Activated naive CD4-positive, alpha-beta T cell treated with anti-CD3 and anti-CD28 coated beads, Interleukin-2, amount 10 ng/mL, durations not matched to agents 7 days and 5 days (primary cell): ENCODE results near the gene GHRHR.

Source experiments
- CTCF ChIA-PET: fragments of 350-600 bp; sonication (Branson Sonifier 250); formaldehyde crosslinking; loops from one replicate; lab custom pipeline; 2021; ENCODE audit warnings: antibody characterized with exemption; lab: Charles Lee
- DNase-seq: peaks from one replicate; pipeline ENCODE4 v3.0.0-alpha.2; 2020
- H3K27ac Mint-ChIP-seq: one replicate; pipeline ENCODE4 v1.8.0; 2021; ENCODE audit warnings: mild to moderate bottlenecking, moderate library complexity, mixed read lengths
- H3K27me3 Mint-ChIP-seq: one replicate; pipeline ENCODE4 v1.8.0; 2021; ENCODE audit warnings: mild to moderate bottlenecking, mixed read lengths
- H3K36me3 Mint-ChIP-seq: one replicate; pipeline ENCODE4 v1.8.0; 2021; ENCODE audit warnings: mixed read lengths
- H3K4me1 Mint-ChIP-seq: one replicate; pipeline ENCODE4 v1.8.0; 2021; ENCODE audit warnings: mixed read lengths
- H3K4me3 Mint-ChIP-seq: one replicate; pipeline ENCODE4 v1.8.0; 2021; ENCODE audit warnings: mild to moderate bottlenecking, moderate library complexity, mixed read lengths
- H3K9me3 Mint-ChIP-seq: one replicate; pipeline ENCODE4 v1.8.0; 2021; ENCODE audit warnings: mixed read lengths

GHRHR gene

GRCh38 chr7:30987936-30988335, 24.2 kb downstream of the GHRHR start:
- Mint-ChIP-seq H3K4me3 (no peak overlapping the region), H3K27me3 (peaks cover 40% of the 10 kb centered on the region), H3K36me3 (no peaks in the 10 kb centered on the region), H3K27ac (no peak overlapping the region), H3K9me3 (no peaks in the 10 kb centered on the region), H3K4me1 (peaks cover 12% of the 10 kb centered on the region)
- CTCF ChIA-PET, result interaction anchor here (0.6 to 1.2 kb wide), 2 partner anchors 135 to 163 kb away, joined by 3 read pairs; no protein-coding TSS in a partner anchor
- DNase-seq, result no peak

- Mint-ChIP-seq H3K4me1 (peaks cover 12% of the 10 kb centered on the region), H3K9me3 (peaks cover 2% of the 10 kb centered on the region), H3K36me3 (no peaks in the 10 kb centered on the region), H3K4me3 (no peak overlapping the region), H3K27me3 (peaks cover 38% of the 10 kb centered on the region), H3K27ac (peak overlapping the region; percentile 42)
- CTCF ChIA-PET, result interaction anchor here (0.6 to 1.2 kb wide), 2 partner anchors 134 to 162 kb away, joined by 3 read pairs; no protein-coding TSS in a partner anchor
- no peak for DNase-seq
These were observed 24.7 kb downstream of the GHRHR start for GRCh38 chr7:30988351-30989005.

- H3K9me3 Mint-ChIP-seq, result peaks cover 7% of the 10 kb centered on the region
- H3K27me3 Mint-ChIP-seq, result peaks cover 30% of the 10 kb centered on the region
- CTCF ChIA-PET, result interaction anchor here (3.0 kb wide), 1 partner anchor 133 kb away, joined by 8 read pairs; no protein-coding TSS in a partner anchor
These were observed 25.5 kb downstream of the GHRHR start for GRCh38 chr7:30989008-30989823.

GRCh38 chr7:30989824-30990672, 26.3 kb downstream of the GHRHR start:
- no peak for DNase-seq
- Mint-ChIP-seq H3K9me3 (peaks cover 7% of the 10 kb centered on the region), H3K27me3 (peaks cover 27% of the 10 kb centered on the region), H3K36me3 (no peaks in the 10 kb centered on the region), H3K4me1 (peaks cover 12% of the 10 kb centered on the region), H3K4me3 (no peak overlapping the region), H3K27ac (no peak overlapping the region)
- CTCF ChIA-PET, result interaction anchor here (1.1 to 3.0 kb wide), 2 partner anchors 15 to 133 kb away, joined by 3 to 8 read pairs; no protein-coding TSS in a partner anchor

More at GRCh38 chr7:30989008-30989823, 25.5 kb downstream of the GHRHR start:
- DNase-seq, result no peak
- Mint-ChIP-seq H3K4me3 (no peak overlapping the region), H3K27ac (no peak overlapping the region), H3K4me1 (peaks cover 12% of the 10 kb centered on the region), H3K36me3 (no peaks in the 10 kb centered on the region)

GRCh38 chr7:30990673-30991170, 27.0 kb downstream of the GHRHR start:
- Mint-ChIP-seq H3K4me3 (no peak overlapping the region), H3K9me3 (peaks cover 7% of the 10 kb centered on the region), H3K4me1 (peaks cover 12% of the 10 kb centered on the region), H3K27ac (no peak overlapping the region), H3K27me3 (peaks cover 22% of the 10 kb centered on the region), H3K36me3 (no peaks in the 10 kb centered on the region)
- no peak for DNase-seq
- CTCF ChIA-PET, result interaction anchor here (1.1 to 3.0 kb wide), 2 partner anchors 15 to 132 kb away, joined by 3 to 8 read pairs; no protein-coding TSS in a partner anchor

- peaks cover 6% of the 10 kb centered on the region for H3K27me3 Mint-ChIP-seq
- H3K36me3 Mint-ChIP-seq, result no peaks in the 10 kb centered on the region
- H3K27ac Mint-ChIP-seq, result no peak overlapping the region
- no peak overlapping the region for H3K4me3 Mint-ChIP-seq
- CTCF ChIA-PET, result interaction anchor here (1.6 kb wide), 1 partner anchor 9 kb away, joined by 4 read pairs; no protein-coding TSS in a partner anchor
- H3K4me1 Mint-ChIP-seq, result peaks cover 4% of the 10 kb centered on the region
- peaks cover 7% of the 10 kb centered on the region for H3K9me3 Mint-ChIP-seq
- no peak for DNase-seq
These were observed 28.7 kb downstream of the GHRHR start for GRCh38 chr7:30992414-30992813.

- Mint-ChIP-seq H3K27me3 (peaks cover 12% of the 10 kb centered on the region), H3K27ac (no peak overlapping the region), H3K4me1 (no peaks in the 10 kb centered on the region), H3K36me3 (no peaks in the 10 kb centered on the region), H3K4me3 (no peak overlapping the region), H3K9me3 (peaks cover 7% of the 10 kb centered on the region)
- DNase-seq, result no peak
- CTCF ChIA-PET, result interaction anchor here (0.7 to 2.6 kb wide), 3 partner anchors 10 to 128 kb away, joined by 3 to 9 read pairs (median 5); no protein-coding TSS in a partner anchor
These were observed 30.7 kb downstream of the GHRHR start for GRCh38 chr7:30994206-30995100.

- H3K4me3 Mint-ChIP-seq, result no peak overlapping the region
- no peaks in the 10 kb centered on the region for H3K4me1 Mint-ChIP-seq
- H3K27ac Mint-ChIP-seq, result no peak overlapping the region
- peaks cover 7% of the 10 kb centered on the region for H3K9me3 Mint-ChIP-seq
- DNase-seq, result no peak
- peaks cover 18% of the 10 kb centered on the region for H3K27me3 Mint-ChIP-seq
- no peaks in the 10 kb centered on the region for H3K36me3 Mint-ChIP-seq
- CTCF ChIA-PET, result interaction anchor here (0.7 to 2.6 kb wide), 2 partner anchors 12 to 127 kb away, joined by 3 to 9 read pairs; no protein-coding TSS in a partner anchor
These were observed 31.8 kb downstream of the GHRHR start for GRCh38 chr7:30995536-30995935.

GRCh38 chr7:30996256-30996655, 32.5 kb downstream of the GHRHR start:
- Mint-ChIP-seq H3K9me3 (peaks cover 7% of the 10 kb centered on the region), H3K4me3 (no peak overlapping the region), H3K27me3 (peaks cover 22% of the 10 kb centered on the region), H3K27ac (no peak overlapping the region), H3K36me3 (no peaks in the 10 kb centered on the region), H3K4me1 (no peaks in the 10 kb centered on the region)
- CTCF ChIA-PET, result no interaction called here
- DNase-seq, result no peak

- H3K4me1 Mint-ChIP-seq, result peaks cover 2% of the 10 kb centered on the region
- H3K36me3 Mint-ChIP-seq, result no peaks in the 10 kb centered on the region
- peaks cover 25% of the 10 kb centered on the region for H3K27me3 Mint-ChIP-seq
- no peak for DNase-seq
- peaks cover 7% of the 10 kb centered on the region for H3K9me3 Mint-ChIP-seq
- H3K27ac Mint-ChIP-seq, result no peak overlapping the region
- CTCF ChIA-PET, result no interaction called here
- no peak overlapping the region for H3K4me3 Mint-ChIP-seq
These were observed 33.1 kb downstream of the GHRHR start for GRCh38 chr7:30996883-30997282.

- Mint-ChIP-seq H3K4me3 (no peak overlapping the region), H3K27ac (no peak overlapping the region), H3K36me3 (no peaks in the 10 kb centered on the region), H3K9me3 (peaks cover 7% of the 10 kb centered on the region), H3K27me3 (peaks cover 26% of the 10 kb centered on the region), H3K4me1 (peaks cover 2% of the 10 kb centered on the region)
- DNase-seq, result no peak
- CTCF ChIA-PET, result no interaction called here
These were observed 33.6 kb downstream of the GHRHR start for GRCh38 chr7:30997316-30997715.

- H3K9me3 Mint-ChIP-seq, result peaks cover 7% of the 10 kb centered on the region
- H3K36me3 Mint-ChIP-seq, result no peaks in the 10 kb centered on the region
- H3K4me1 Mint-ChIP-seq, result peaks cover 2% of the 10 kb centered on the region
- H3K4me3 Mint-ChIP-seq, result no peak overlapping the region
- peaks cover 32% of the 10 kb centered on the region for H3K27me3 Mint-ChIP-seq
- DNase-seq, result no peak
- CTCF ChIA-PET, result no interaction called here
- no peak overlapping the region for H3K27ac Mint-ChIP-seq
These were observed 34.4 kb downstream of the GHRHR start for GRCh38 chr7:30998180-30998579.
